ENCODE data around the gene POU5F1.
"Not testable (repeated sequence)": the region's sequence is repeated elsewhere in the genome, so short reads cannot be mapped to it uniquely, and the experiment has no call there.

Gene POU5F1

DNA sequence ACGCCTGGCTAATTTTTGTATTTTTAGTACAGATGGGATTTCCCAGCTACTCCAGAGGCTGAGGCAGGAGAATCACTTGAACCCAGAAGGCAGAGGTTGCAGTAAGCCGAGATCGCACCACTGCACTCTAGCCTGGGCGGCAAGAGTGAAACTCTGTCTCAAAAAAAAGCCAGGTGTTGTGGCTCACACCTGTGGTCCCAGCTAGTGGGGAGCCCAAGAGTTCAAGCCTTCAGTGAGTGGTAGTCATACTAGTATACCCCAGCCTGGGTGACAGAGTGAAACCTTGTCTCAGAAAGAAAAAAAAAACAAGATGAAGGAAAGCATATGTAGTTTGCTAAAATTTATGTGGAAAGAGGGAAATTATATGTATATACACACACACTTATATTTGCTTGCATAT is 20.0 kb upstream of the POU5F1 start:
- no peak for DNase-seq (ENCODE audit: low spot score)

GRCh38 chr6:31189223-31189622 is 18.7 kb upstream of the POU5F1 start:
- not testable (repeated sequence) for DNase-seq (ENCODE audit: low spot score)

DNA sequence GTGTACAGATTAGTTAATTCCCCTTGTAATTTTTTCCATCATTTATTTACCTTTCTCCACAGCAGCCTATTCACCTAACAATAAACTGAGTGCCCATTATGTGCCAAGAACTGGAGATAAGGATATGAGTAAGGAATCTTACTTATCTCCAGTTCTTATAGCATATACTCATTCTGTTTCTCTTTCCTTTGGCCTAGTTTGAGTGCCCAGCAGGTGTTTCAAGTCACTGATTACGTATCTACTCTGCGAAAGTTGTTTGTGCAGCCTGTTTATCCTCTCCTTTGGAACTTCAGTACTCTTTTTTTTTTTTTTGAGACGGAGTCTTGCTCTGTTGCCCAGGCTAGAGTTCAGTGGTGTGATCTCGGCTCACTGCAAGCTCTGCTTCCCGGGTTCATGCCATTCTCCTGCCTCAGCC is 17.3 kb upstream of the POU5F1 start:
- no peak for DNase-seq (ENCODE audit: low spot score)

DNA sequence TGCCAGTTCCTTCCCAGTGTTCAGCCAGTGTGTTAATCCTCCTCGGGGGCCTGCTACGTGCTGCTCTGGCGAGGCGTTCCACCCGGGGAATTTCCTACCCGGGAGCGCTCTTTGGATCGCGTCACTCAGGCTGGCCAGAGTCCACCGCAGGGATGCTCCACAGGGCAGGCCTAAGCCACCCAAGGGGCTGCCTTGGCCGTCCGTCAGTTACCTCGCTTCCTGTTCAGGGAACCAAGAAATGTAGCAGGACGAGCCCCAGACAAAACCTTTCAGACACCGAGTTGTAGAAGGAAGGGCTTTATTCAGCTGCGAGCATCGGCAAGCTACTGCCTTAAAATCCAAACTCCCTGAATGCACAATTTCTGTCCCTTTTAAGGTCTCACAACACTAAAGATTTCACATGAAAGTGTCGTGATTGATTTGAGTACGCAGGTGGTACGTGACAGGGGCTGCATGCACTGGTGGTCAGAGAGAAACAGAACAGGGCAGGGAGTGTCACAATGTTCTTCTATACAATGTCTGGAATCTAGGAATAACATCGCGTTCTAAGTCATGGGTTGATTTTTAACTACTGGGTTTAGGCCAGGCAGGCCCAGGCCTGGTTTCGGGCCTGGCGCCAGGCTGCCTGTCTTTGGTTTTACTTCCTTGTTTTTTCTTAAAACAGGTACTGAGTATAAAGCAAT is 15.7 kb upstream of the POU5F1 start:
- DNase-seq (ENCODE audit: low spot score), result no peak

- DNase-seq (ENCODE audit: low spot score), result peak; percentile 53
These were observed 15.2 kb upstream of the POU5F1 start for GRCh38 chr6:31185695-31186051.

DNA sequence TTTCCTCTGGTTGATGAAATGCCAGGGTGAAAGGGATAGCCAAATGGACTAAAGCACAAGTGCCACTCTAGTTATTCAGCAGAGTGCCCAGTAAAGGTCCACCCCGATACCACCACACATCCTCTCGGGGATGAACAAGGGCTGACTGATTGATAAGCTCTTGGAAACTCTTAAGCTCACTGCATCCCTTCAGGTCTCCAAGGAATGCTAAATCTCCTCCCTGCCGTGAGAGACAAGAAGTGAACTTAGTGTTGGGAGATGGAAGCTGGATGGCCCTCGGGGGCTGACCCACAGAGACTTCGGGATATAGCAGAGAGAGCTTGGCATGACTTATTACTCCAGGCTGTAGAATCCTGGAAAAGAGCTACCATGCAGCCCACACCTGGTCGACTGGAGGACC is 13.4 kb upstream of the POU5F1 start:
- DNase-seq (ENCODE audit: low spot score), result not testable (repeated sequence)

DNA sequence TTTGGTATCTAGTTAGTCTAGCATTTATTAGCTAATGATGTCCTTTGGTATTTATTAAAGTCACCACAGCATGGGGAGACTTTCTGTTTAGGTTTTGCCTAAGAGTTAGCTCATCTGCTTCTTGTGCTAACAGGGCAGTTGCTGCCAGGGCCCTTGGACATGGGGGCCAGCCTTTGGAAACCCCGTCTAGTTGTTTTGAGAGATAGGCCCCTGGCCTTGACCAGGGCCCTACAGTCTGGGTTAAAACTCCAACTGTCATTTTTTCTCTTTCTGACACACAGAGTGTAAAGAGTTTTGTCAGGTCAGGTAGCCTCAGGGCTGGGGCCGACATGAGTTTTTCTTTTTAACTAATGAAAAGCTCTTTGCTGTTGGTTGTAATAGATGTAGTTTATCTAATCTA is 12.8 kb upstream of the POU5F1 start:
- DNase-seq (ENCODE audit: low spot score), result not testable (repeated sequence)

DNA sequence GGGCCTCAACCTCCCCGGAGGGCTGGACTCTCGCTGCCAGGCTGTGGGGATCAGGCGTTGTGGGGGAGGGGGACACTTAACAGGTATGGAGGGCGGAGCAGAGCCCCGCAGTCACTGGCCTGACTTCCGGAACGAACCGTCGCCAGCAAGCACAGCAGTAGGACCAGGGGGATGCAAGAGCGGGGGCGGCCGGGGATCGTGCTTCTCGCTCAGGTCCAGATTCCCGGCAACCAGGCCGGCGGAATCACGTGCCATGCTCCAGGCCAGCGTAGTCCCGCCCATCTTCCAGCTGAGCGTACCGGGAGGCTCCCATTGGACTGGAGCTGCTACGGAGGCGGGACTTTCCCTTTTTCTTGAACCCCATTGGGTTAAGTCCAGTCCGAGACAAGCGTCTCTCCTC is 10.0 kb upstream of the POU5F1 start:
- DNase-seq (ENCODE audit: low spot score), result peak; percentile 74

DNA sequence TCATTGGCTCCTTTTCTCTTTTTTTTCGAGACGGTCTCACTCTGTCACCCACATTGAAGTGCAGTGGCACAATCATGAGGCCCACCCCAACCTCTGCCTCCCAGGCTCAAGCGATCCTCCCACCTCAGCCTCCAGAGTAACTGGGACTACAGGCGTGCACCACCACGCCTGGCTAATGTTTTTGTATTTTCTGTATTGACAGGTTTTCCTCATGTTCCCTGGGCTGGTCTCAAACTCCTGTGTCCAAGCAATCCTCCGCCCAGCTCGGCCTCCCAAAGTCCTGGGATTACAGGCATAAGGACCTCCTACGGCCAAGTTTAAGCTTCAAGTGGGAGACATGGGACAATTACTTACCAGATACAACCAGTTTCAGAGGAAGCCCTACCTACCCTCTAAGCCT is 9.4 kb upstream of the POU5F1 start:
- DNase-seq (ENCODE audit: low spot score), result no peak

GRCh38 chr6:31179042-31179386 is 8.5 kb upstream of the POU5F1 start:
- DNase-seq (ENCODE audit: low spot score), result no peak

DNA sequence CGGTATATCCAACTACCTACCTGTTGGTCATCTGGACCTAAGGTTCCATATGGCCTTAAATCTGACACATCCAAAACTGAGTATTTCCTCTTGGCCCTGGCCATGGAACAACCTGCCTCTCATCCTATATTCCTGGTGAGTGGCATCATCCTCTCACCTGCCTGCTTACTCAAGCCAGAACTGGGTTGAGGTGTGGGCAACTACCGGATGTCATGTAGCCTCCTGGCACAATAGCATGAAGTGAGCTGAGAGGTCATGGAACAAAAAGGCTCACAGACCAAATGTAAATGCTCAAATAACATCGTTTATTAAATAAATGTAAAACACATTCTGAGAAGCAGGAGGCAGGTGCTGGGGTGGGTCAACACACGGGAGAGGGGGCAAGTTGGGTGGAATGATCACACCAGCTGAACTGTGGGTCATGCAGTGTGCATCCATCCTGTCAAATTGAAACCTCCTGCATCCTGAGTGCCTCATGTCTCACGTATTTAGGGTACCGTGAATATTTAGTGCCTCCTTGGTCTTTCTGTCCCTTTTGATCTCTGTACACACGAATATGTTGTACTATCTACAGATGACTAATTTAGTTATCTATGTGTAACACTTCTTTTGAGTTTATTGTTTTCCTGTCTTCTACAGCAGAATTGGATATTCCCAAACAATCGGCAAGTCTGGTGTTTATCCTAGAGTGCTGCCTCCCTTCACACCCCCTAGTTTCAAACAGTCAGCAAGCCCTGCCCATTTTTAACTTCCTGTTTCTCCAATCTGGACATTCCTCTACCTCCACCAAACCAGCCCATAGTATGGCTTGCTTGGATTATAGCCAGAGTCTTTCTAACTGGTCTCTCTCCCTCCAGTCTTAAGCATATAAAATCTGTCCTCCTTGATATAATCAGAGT is 7.9 kb upstream of the POU5F1 start:
- peak; percentile 54 for DNase-seq (ENCODE audit: low spot score)

DNA sequence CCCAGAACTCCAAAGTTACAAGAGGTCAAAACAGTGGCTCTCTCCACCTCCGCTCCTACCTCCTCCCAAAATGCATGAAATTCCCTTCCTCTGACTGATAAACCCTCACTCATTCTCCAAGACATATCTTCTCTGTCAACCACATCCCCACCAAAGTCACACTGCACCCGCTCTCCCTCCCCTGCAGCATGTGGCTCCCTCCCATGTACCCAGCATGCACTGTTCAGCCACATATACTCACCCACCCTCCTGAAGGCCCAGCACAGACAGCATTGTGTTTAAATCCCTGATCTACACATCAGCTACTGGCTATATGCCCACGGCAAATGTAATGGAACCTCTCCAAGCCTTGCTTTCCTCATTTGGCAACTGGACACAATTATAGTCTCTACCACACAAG is 5.5 kb upstream of the POU5F1 start:
- DNase-seq (ENCODE audit: low spot score), result no peak

DNA sequence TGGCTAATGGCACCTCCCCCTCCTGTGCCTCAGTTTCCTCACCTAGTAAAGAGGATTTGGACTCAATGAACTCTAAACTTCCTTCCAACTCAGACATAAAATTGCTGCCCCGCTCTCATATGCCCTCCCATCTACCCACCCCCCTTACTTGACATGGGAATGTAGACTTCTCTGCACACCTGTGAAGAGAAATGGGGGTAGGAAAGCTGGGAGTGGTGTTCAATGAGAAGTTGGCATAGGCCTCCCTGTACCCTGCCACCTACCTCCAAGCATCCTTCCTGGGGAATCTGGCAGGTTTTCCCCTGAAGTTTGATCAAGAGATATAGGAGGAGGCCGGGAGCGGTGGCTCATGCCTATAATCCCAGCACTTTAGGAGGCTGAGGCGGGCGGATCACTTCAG is 3.9 kb upstream of the POU5F1 start:
- DNase-seq (ENCODE audit: low spot score), result no peak

DNA sequence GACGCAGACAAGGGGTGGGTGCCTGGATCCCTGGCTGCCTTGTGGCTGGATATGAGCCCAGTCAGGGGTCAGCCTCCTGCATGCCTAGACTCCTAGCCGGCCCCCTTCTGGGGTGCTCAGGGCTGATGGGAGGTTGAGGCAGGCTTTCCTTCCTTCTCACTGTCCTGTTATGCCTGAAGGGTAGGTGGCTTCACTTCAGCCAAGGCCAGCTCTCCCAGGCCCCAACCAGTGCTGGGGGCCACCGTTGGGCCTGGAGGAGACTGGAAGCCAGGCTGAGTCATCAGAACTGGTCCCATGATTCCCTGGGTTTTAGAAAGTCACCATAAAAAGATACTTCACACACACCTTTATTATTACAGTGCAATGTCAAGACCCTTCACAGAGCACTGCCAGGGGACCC is 2.9 kb upstream of the POU5F1 start:
- no peak for DNase-seq (ENCODE audit: low spot score)

GRCh38 chr6:31172973-31173384 is 2.5 kb upstream of the POU5F1 start:
- no peak for DNase-seq (ENCODE audit: low spot score)

- no peak for DNase-seq (ENCODE audit: low spot score)
These were observed 1.7 kb upstream of the POU5F1 start for GRCh38 chr6:31171931-31172905.

- no peak for DNase-seq (ENCODE audit: low spot score)
These were observed 647 bp upstream of the POU5F1 start for GRCh38 chr6:31170987-31171671.

- not testable (repeated sequence) for DNase-seq (ENCODE audit: low spot score)
These were observed 453 bp downstream of the POU5F1 start for GRCh38 chr6:31169858-31170599.

DNA sequence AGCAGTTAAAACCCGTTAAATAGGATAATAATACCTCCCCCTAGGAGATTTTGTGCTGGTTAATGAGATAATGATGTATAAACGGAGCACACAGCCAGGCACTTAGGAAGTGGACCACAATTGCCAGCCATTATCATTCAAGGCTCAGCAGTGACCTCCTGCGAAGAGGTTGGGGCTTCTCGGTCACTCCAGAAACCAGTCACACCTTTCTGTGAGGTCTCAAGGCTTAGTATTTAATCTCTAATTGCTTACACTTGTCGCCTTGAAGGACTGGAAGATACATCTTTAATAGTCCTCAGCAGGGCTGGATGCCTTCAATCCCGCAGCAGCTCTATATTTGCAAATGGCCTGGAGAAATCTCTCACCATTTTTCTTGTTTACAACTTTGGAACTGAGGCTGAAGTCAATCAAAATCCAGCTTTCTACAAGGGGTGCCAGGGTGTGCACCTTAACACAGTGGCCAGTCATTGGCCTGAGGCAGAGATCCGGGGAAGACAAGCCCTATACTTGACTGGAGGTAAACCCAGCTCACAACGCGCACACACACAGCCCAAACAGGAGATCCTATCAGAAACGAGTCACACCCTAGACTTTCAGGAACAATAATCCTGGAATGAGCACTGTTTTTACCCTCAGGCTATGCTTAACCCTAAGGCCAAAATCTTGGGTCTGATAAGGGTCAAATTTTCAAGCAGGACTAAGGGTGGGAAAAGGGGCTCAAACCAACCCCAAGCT is 1.2 kb downstream of the POU5F1 start:
- DNase-seq (ENCODE audit: low spot score), result no peak

DNA sequence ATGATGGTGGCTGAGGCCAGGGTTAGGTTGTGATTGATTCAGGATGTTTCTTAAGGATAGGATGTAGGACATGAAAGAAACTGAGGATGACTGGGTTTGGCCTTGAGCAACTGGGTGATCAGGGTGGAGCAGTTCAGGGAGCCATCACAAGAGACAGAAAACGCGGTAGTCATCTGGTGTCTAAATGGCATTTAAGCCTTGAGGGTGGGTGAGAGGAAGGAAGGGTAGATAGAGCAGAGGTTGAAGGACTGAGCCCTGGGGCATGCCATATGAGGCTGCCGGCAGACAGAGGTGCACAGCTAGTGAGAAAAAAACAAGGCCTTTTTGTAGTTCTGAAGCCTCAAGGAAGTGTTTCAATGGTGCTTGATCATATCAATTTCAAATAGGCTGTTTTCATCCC is 1.9 kb downstream of the POU5F1 start:
- DNase-seq (ENCODE audit: low spot score), result no peak

Data from activated CD4-positive, alpha-beta T cell treated with anti-CD3 and anti-CD28 coated beads, Interleukin-2, Interleukin-4, amounts not matched to agents 100 ng/mL and 50 ng/mL, durations not matched to agents 16 hours and 8 hours (primary cell).